ENCODE results near the gene GLI2. TPM values are rescaled to one million over a fixed set of nuclear protein-coding genes. Genes with fewer than 3 reads are reported as not detected.

Gene GLI2
- total and polyA plus RNA-seq, 2 of the 8 experiments (the other 6 are each of a cell fraction or from before 2014, with no cell fraction given): 18.4 to 46.9 TPM

DNA sequence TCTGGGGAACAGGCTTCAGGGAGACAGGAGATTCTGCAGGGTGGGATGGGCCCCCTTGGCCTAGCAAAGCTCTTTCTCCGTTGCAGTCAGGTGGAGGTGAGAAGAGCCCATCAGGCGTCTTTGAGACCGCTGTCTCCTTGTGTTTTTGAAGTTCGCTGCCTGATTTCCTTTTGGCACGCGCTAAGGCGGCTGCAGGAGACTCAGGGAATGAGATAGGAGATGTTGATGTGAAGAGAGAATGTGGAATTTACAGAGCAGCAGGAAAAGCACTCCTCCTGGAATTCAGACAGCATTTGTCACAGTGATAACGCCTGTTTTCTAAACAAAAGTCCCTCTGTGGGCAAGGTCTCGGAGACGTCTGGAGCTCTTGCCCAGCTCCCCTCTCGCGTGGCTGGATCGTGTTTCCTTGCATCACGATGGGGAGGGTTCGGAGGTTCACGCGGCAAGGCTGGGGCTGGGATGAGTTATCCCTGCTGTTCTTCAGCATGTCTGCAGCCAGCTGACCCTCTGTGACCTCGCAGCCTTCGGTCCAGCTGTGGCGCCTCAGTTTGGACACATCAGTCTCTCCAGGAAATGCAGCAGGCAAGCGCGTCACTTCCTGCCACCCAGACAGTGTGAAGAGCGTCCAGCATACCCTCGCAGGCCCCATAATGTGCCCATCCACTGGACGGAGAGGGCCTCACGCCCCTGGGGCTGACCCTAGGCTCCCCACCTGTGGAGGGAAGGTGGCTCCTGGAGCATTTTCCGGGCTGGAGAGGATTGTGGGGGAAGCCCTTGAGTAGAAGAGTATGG, 30.2 kb downstream of the GLI2 start:
- WGBS, 2 experiments (ENCODE audit: extremely low coverage in 1 of 2, insufficient coverage in 1 of 2, insufficient read length in 1 of 2, insufficient replicate concordance in 2 of 2, low coverage in 1 of 2, low lambda C conversion rate in 2 of 2, missing lambda C conversion rate in 1 of 2): 80% methylated on average over 26 of the region's 27 CpGs; no CpG with 5 or more reads in 1 of the 2 experiments
- ChIA-PET POLR2A (ENCODE audit: partially characterized antibody) (interaction anchor here (1.2 to 2.0 kb wide), 4 partner anchors 12 to 29 kb away, joined by 3 to 8 read pairs (median 4); no protein-coding TSS in a partner anchor), CTCF (ENCODE audit: partially characterized antibody) (interaction anchor here (0.9 to 1.9 kb wide), 3 partner anchors 65 to 192 kb away, joined by 3 to 6 read pairs (median 4); no protein-coding TSS in a partner anchor)
- H3K23ac ChIP-seq (ENCODE audit: insufficient read length): no peak overlapping the region
- H3K9ac ChIP-seq (replicated peaks in 1 of 4; ENCODE audit: extremely low read depth in 1 of 4, low read depth in 3 of 4, low read length in 3 of 4): no peak overlapping the region
- H3K27ac ChIP-seq (ENCODE audit: low read depth, low read length): no peak overlapping the region
- H3K23me2 ChIP-seq (ENCODE audit: low read depth, low read length): no peaks in the 10 kb centered on the region
- no peak overlapping the region for H2AK5ac ChIP-seq (ENCODE audit: low read depth, low read length)
- H3K56ac ChIP-seq (replicated peaks; ENCODE audit: insufficient read length, low read depth, low read length): no peak overlapping the region
- TF ChIP-seq SRF (IDR thresholded peaks at IDR 0.05; ENCODE audit: low read depth, low read length) (no peak), RFX5 (IDR thresholded peaks at IDR 0.05; ENCODE audit: borderline replicate concordance, low read depth, low read length) (no peak), SIN3A (conservative IDR thresholded peaks at IDR 0.05 in 1 of 2, IDR thresholded peaks at IDR 0.05 in 1 of 2; ENCODE audit: low read depth in 1 of 2, low read length in 2 of 2) (no peak)
- H2BK15ac ChIP-seq (ENCODE audit: low read length): 0 out of 2 replicates have a peak overlapping the region, but pooled peaks have one; percentile 6
- FAIRE-seq (no peak), DNase-seq (ENCODE audit: low read depth in 1 of 2, low spot score in 2 of 2) (no peak)
- H3K79me1 ChIP-seq (ENCODE audit: low read depth, low read length): peaks cover 54% of the 10 kb centered on the region
- H3K18ac ChIP-seq (ENCODE audit: extremely low read depth, low read length): 0 out of 2 replicates have a peak overlapping the region, but pooled peaks have one; percentile 5
- peaks cover 29 to 60% of the 10 kb centered on the region in 2 experiments for H4K20me1 ChIP-seq (replicated peaks in 1 of 2; ENCODE audit: control insufficient read depth in 1 of 2, insufficient read depth in 2 of 2, low read length in 2 of 2)
- peak overlapping the region; percentile 19; the same call in 1 of the 2 replicates for H2BK20ac ChIP-seq (ENCODE audit: low read length)
- no peak overlapping the region for H3K4me2 ChIP-seq (ENCODE audit: insufficient read depth in 1 of 2, low read depth in 2 of 2, low read length in 2 of 2)
- no peak overlapping the region for H3K4ac ChIP-seq (replicated peaks; ENCODE audit: insufficient read length, low read depth, low read length)
- no peaks in the 10 kb centered on the region for H3K27me3 ChIP-seq (replicated peaks in 1 of 4; ENCODE audit: control insufficient read depth in 3 of 4, extremely low read depth in 1 of 4, insufficient read depth in 3 of 4, low read length in 3 of 4)
- H2AFZ ChIP-seq (ENCODE audit: low read length): no peak overlapping the region
- no peak overlapping the region for H2BK12ac ChIP-seq (ENCODE audit: low read depth, low read length)
- peak overlapping the region; percentile 3; the same call in 1 of the 2 replicates for H2BK5ac ChIP-seq (ENCODE audit: low read depth, low read length)
- no peak overlapping the region for H4K5ac ChIP-seq (ENCODE audit: insufficient read length, low read depth, low read length)
- H3K14ac ChIP-seq (ENCODE audit: insufficient read length): no peak overlapping the region
- peaks cover 4 to 100% of the 10 kb centered on the region in 2 experiments for H3K79me2 ChIP-seq (ENCODE audit: control insufficient read depth in 1 of 2, insufficient read depth in 2 of 2, low read length in 2 of 2)
- no peak overlapping the region for H4K91ac ChIP-seq (replicated peaks; ENCODE audit: insufficient read length, low read length)
- no peak overlapping the region for H4K8ac ChIP-seq (ENCODE audit: extremely low read depth, insufficient read depth, low read length)
- no peak overlapping the region for H2BK120ac ChIP-seq (replicated peaks; ENCODE audit: low read depth, low read length)
- H3K4me1 ChIP-seq (replicated peaks in 1 of 4; ENCODE audit: control insufficient read depth in 3 of 4, insufficient read depth in 4 of 4, low read length in 3 of 4): peaks cover 8 to 60% (median 29%) of the 10 kb centered on the region in 4 experiments
- no peaks in the 10 kb centered on the region for H3K9me3 ChIP-seq (ENCODE audit: insufficient read depth in 2 of 2, low read depth in 1 of 2, low read length in 1 of 2)
- no peak overlapping the region for H3K4me3 ChIP-seq (ENCODE audit: extremely low read depth in 1 of 4, insufficient read depth in 2 of 4, low read depth in 3 of 4, low read length in 4 of 4)
- no peaks in the 10 kb centered on the region for H3K36me3 ChIP-seq (ENCODE audit: control insufficient read depth in 2 of 4, insufficient read depth in 4 of 4, low read length in 3 of 4)

All from H1 (cell line).